PC-3 (cell line): ENCODE data around the gene PPIL1.

Experiments used
- CTCF ChIP-seq: fragments of 300-600 bp; sonication (generic); conservative IDR thresholded peaks from 2 replicates; pipeline ENCODE4 v1.5.1; 2017; ENCODE audit warnings: antibody characterized with exemption, low read depth, mild to moderate bottlenecking, low read length
- EZH2 ChIP-seq: fragments of 300-600 bp; sonication (generic); IDR thresholded peaks from one replicate; pipeline ENCODE4 v1.6.1; 2017; ENCODE audit warnings: antibody characterized with exemption, mild to moderate bottlenecking, low read length; ENCODE audit not compliant: unreplicated experiment
- EZH2phosphoT487 ChIP-seq: fragments of 300-600 bp; sonication (generic); IDR thresholded peaks from 2 replicates; pipeline ENCODE4 v1.6.1; 2018; ENCODE audit warnings: mild to moderate bottlenecking, antibody characterized with exemption, low read length, borderline replicate concordance

- TF ChIP-seq CTCF (no peak), EZH2phosphoT487 (no peak), EZH2 (no peak)
Measured at GRCh38 chr6:36838896-36839748, 35.5 kb downstream of the PPIL1 start, which contains the start of gene CPNE5.
